B cell (primary cell): ENCODE data around the gene KCNK2. TPM values are rescaled to one million over a fixed set of nuclear protein-coding genes. Genes with fewer than 3 reads are reported as not detected.

Experiments
- ATAC-seq: fragments of 200-7000 bp; cut with Tn5 transposase; one replicate; pipeline ENCODE4 v1.10.0; 2021; ENCODE audit warnings: low read depth, mild to moderate bottlenecking, moderate number of reproducible peaks, moderate library complexity
- CTCF ChIA-PET: fragments of 350-600 bp; sonication (Branson Sonifier 250); formaldehyde crosslinking; loops from one replicate; lab custom pipeline; 2021; ENCODE audit warnings: antibody characterized with exemption, inconsistent platforms; lab: Charles Lee
- POLR2A ChIA-PET: fragments of 350-600 bp; sonication (Branson Sonifier 250); formaldehyde crosslinking; loops from one replicate; lab custom pipeline; 2021; ENCODE audit warnings: antibody characterized with exemption; lab: Charles Lee
- DNase-seq: peaks from one replicate; pipeline ENCODE4 v3.0.0; 2013
- H2AFZ ChIP-seq: 2 replicates; pipeline ENCODE4 v1.6.1; 2012; ENCODE audit warnings: mild to moderate bottlenecking, low read depth, low read length; ENCODE audit not compliant: insufficient read depth, poor library complexity, severe bottlenecking
- H3K27ac ChIP-seq, 2 donors: 1 replicate in 1 of 2; 2 replicates in 1 of 2; pipeline ENCODE4 v1.5.1; 2012 to 2013; ENCODE audit warnings: low read length in 2 of 2, mild to moderate bottlenecking in 2 of 2, moderate library complexity in 1 of 2
- H3K27me3 ChIP-seq, 4 experiments: fragments of 200-600 bp in 1 of 4; sonication (generic) in 1 of 4; replicated peaks in 1 of 4; 1 replicate in 2 of 4; 2 replicates in 2 of 4; pipeline versions ENCODE4 v1.6.1 to v1.7.0; 2013 to 2016; ENCODE audit warnings: low read length in 3 of 4, mild to moderate bottlenecking in 2 of 4, mixed read lengths in 1 of 4, moderate library complexity in 1 of 4; ENCODE audit not compliant: insufficient read depth in 4 of 4, control insufficient read depth in 3 of 4; ENCODE audit errors: control extremely low read depth in 1 of 4
- H3K36me3 ChIP-seq, 2 experiments: replicated peaks in 1 of 2; 1 replicate in 1 of 2; 2 replicates in 1 of 2; pipeline versions ENCODE4 v1.6.1 to v1.7.1; 2013; ENCODE audit warnings: low read length in 1 of 2; ENCODE audit not compliant: insufficient read depth in 2 of 2, control insufficient read depth in 1 of 2; ENCODE audit errors: control extremely low read depth in 1 of 2, extremely low read depth in 1 of 2
- H3K4me1 ChIP-seq, 2 donors: fragments of 200-600 bp in 1 of 2; sonication (generic) in 1 of 2; 1 replicate in 1 of 2; 2 replicates in 1 of 2; pipeline versions ENCODE4 v1.5.1 to v1.6.1; 2013 to 2017; ENCODE audit warnings: low read length in 2 of 2; ENCODE audit not compliant: control insufficient read depth in 2 of 2, insufficient read depth in 2 of 2
- H3K4me2 ChIP-seq: replicated peaks from 2 replicates; pipeline ENCODE3; 2012; ENCODE audit warnings: mild to moderate bottlenecking, low read depth, low read length; ENCODE audit not compliant: poor library complexity, severe bottlenecking
- H3K4me3 ChIP-seq, 5 experiments: fragments of 200-600 bp in 1 of 5; sonication (generic) in 1 of 5; 1 replicate in 3 of 5; 2 replicates in 2 of 5; pipeline versions ENCODE4 v1.5.1 to v1.7.0; 2011 to 2016; ENCODE audit warnings: low read length in 4 of 5, mild to moderate bottlenecking in 4 of 5, low read depth in 2 of 5, control low read depth in 1 of 5, moderate library complexity in 1 of 5; ENCODE audit not compliant: insufficient read depth in 1 of 5; ENCODE audit errors: control extremely low read depth in 1 of 5, extremely low read depth in 1 of 5
- H3K79me2 ChIP-seq: fragments of 200-600 bp; sonication (generic); one replicate; pipeline ENCODE4 v1.6.0; 2016; ENCODE audit warnings: low read length; ENCODE audit not compliant: control insufficient read depth, insufficient read depth
- H3K9ac ChIP-seq: fragments of 200-600 bp; sonication (generic); 2 replicates; pipeline ENCODE4 v1.6.1; 2017; ENCODE audit warnings: mild to moderate bottlenecking, low read length, moderate library complexity
- H3K9me3 ChIP-seq, 3 donors: one replicate each; pipeline versions ENCODE4 v1.6.1 to v1.7.1; 2013; ENCODE audit warnings: low read length in 2 of 3; ENCODE audit not compliant: control insufficient read depth in 2 of 3, insufficient read depth in 1 of 3; ENCODE audit errors: control extremely low read depth in 1 of 3
- H4K20me1 ChIP-seq: 2 replicates; pipeline ENCODE4 v1.6.0; 2012; ENCODE audit warnings: mild to moderate bottlenecking, low read length; ENCODE audit not compliant: insufficient read depth, control insufficient read depth, poor library complexity, severe bottlenecking
- H3K27ac Mint-ChIP-seq: one replicate; pipeline ENCODE4 v1.8.0; 2021; ENCODE audit warnings: mixed read lengths
- H3K27me3 Mint-ChIP-seq: one replicate; pipeline ENCODE4 v1.8.0; 2021; ENCODE audit warnings: mixed read lengths
- H3K4me1 Mint-ChIP-seq: one replicate; pipeline ENCODE4 v1.8.0; 2021; ENCODE audit warnings: mixed read lengths
- H3K4me3 Mint-ChIP-seq: one replicate; pipeline ENCODE4 v1.8.0; 2021; ENCODE audit warnings: mixed read lengths
- H3K9me3 Mint-ChIP-seq: one replicate; pipeline ENCODE4 v1.8.0; 2022; ENCODE audit warnings: mixed read lengths; ENCODE audit not compliant: insufficient read depth
- EZH2 ChIP-seq: IDR thresholded peaks from 2 replicates; pipeline ENCODE4 v1.6.1; 2012; ENCODE audit warnings: borderline replicate concordance, low read depth, mild to moderate bottlenecking, moderate library complexity, low read length; ENCODE audit not compliant: insufficient read depth, poor library complexity, severe bottlenecking
- WGBS: methylation state at CpG from one replicate; pipeline ENCODE4 v1.1.5; 2013; ENCODE audit warnings: missing lambda C conversion rate; ENCODE audit not compliant: insufficient coverage; 5-methylcytosine and 5-hydroxymethylcytosine counted together
- intact Hi-C: fragments of 100-400 bp; cut with micrococcal nuclease; formaldehyde crosslinking; loops from one replicate; pipeline ENCODE4 v1.10.0; 2022
- polyA plus RNA-seq: library from polyadenylated mRNA; depleted of rRNA; stranded (reverse); fragments of >200 nt; gene quantifications from 2 replicates; pipeline ENCODE4 v1.2.3, GENCODE V29; 2012
- total RNA-seq, 2 donors: library from RNA; stranded (reverse); fragments of 120-200 nt in 1 of 2; gene quantifications; 1 replicate in 1 of 2; 2 replicates in 1 of 2; pipeline versions ENCODE4 v1.2.3 to v1.2.4, GENCODE V29; 2013 to 2022
- TF ChIP-seq, protein P1 (sequence below): fragments of 200-600 bp; IDR thresholded peaks from one replicate; pipeline ENCODE4 v1.8.0; 2022; ENCODE audit warnings: antibody characterized with exemption, mild to moderate bottlenecking

The KCNK2 gene
- total and polyA plus RNA-seq, 2 donors (not counting 1 experiment from before 2014, with no cell fraction given) = not detected

DNA sequence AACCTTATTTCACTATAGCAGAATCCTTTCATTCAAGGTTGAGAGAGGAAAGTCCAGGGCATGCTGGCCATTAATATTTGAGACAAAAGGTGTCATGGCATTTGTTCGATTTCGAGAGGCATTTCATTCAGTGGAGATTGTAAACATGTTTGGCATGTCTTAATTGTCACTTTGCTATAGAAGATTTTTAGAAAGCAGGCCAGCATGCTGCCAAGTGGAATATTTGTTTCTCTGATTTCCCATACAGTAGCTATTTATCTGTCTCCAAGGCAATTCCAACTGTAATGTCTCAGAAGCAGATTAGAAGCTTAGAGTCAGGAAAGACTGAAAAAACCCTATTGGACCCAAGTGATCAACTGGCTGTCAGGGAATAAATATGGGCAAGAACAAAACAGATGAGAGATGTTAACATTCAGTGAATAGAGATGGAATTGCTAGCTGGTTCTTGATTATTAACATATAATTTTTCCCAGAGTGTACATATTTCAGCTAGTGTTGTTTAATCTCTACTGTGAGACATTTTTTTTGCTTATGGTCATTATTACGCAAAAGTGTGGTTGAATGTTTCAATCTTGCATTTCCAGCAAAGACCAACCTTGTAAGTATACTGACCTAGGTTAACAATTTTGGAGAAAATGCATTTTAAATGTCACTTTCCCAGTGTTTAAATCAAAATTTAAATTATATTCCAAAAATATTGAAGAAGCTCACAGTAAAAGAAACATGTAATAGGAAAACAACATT is 174.6 kb downstream of the KCNK2 start:
- Histone ChIP-seq H3K27ac (no peak overlapping the region), H3K27me3 (no peaks in the 10 kb centered on the region), H2AFZ (no peak overlapping the region), H3K4me3 (no peak overlapping the region), H3K36me3 (no peaks in the 10 kb centered on the region), H3K4me1 (no peaks in the 10 kb centered on the region), H4K20me1 (no peaks in the 10 kb centered on the region), H3K4me2 (no peak overlapping the region), H3K9me3 (no peaks in the 10 kb centered on the region), H3K9ac (no peak overlapping the region), H3K79me2 (no peaks in the 10 kb centered on the region)
- WGBS = 100% methylated on average over 1 of the region's 3 CpGs
- Mint-ChIP-seq H3K27ac (no peak overlapping the region), H3K27me3 (no peaks in the 10 kb centered on the region), H3K4me3 (no peak overlapping the region), H3K9me3 (no peaks in the 10 kb centered on the region), H3K4me1 (no peaks in the 10 kb centered on the region)
- ChIA-PET POLR2A (no interaction called here), CTCF (no interaction called here)
- intact Hi-C loops = no loop called here
- DNase-seq (no peak), ATAC-seq (no peak)
- no peak for TF ChIP-seq EZH2
- TF ChIP-seq, protein P1, sequence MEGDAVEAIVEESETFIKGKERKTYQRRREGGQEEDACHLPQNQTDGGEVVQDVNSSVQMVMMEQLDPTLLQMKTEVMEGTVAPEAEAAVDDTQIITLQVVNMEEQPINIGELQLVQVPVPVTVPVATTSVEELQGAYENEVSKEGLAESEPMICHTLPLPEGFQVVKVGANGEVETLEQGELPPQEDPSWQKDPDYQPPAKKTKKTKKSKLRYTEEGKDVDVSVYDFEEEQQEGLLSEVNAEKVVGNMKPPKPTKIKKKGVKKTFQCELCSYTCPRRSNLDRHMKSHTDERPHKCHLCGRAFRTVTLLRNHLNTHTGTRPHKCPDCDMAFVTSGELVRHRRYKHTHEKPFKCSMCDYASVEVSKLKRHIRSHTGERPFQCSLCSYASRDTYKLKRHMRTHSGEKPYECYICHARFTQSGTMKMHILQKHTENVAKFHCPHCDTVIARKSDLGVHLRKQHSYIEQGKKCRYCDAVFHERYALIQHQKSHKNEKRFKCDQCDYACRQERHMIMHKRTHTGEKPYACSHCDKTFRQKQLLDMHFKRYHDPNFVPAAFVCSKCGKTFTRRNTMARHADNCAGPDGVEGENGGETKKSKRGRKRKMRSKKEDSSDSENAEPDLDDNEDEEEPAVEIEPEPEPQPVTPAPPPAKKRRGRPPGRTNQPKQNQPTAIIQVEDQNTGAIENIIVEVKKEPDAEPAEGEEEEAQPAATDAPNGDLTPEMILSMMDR = no peak

DNA sequence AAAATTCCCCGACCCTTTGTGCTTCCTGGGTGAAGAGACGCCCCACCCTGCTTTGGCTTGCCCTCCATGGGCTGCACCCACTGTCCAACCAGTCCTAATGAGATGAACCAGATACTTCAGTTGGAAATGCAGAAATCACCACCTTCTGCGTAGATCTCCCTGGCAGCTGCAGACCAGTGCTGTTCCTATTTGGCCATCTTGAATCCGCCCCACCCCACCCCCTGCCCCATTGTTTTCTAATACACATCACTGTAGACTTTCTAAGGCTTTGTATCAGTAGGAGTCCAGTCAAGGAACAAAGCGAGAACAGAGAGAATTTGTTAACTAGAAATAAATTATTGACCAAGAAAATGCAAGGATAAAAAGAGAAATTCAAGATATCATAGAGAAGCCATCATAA is 178.2 kb downstream of the KCNK2 start:
- Histone ChIP-seq H3K36me3 (no peaks in the 10 kb centered on the region), H3K4me1 (no peaks in the 10 kb centered on the region), H3K79me2 (no peaks in the 10 kb centered on the region), H3K27ac (no peak overlapping the region), H3K9me3 (no peaks in the 10 kb centered on the region), H3K4me2 (no peak overlapping the region), H3K9ac (no peak overlapping the region), H4K20me1 (no peaks in the 10 kb centered on the region), H2AFZ (no peak overlapping the region), H3K27me3 (no peaks in the 10 kb centered on the region), H3K4me3 (no peak overlapping the region)
- H3K27ac Mint-ChIP-seq = no peak overlapping the region
- CTCF ChIA-PET = no interaction called here
- H3K9me3 Mint-ChIP-seq = no peaks in the 10 kb centered on the region
- TF ChIP-seq, protein P1 = no peak
- TF ChIP-seq EZH2 = no peak
- POLR2A ChIA-PET = no interaction called here
- H3K27me3 Mint-ChIP-seq = no peaks in the 10 kb centered on the region
- DNase-seq = no peak
- intact Hi-C loops = no loop called here
- ATAC-seq = no peak
- H3K4me3 Mint-ChIP-seq = no peak overlapping the region
- no peaks in the 10 kb centered on the region for H3K4me1 Mint-ChIP-seq
- WGBS = 75% methylated on average over 4 of the region's 5 CpGs
